HG02571 (cell line): ENCODE results near the gene SLCO2A1.

Source experiments
- ATAC-seq: cut with Tn5 transposase; IDR thresholded peaks from one replicate; pipeline ENCODE4 v1.9.1; 2021; ENCODE audit warnings: mild to moderate bottlenecking, moderate library complexity; ENCODE audit not compliant: unreplicated experiment

SLCO2A1 gene

GRCh38 chr3:133956353-133956752 lies 73.4 kb downstream of the SLCO2A1 start:
- no peak for ATAC-seq

DNA sequence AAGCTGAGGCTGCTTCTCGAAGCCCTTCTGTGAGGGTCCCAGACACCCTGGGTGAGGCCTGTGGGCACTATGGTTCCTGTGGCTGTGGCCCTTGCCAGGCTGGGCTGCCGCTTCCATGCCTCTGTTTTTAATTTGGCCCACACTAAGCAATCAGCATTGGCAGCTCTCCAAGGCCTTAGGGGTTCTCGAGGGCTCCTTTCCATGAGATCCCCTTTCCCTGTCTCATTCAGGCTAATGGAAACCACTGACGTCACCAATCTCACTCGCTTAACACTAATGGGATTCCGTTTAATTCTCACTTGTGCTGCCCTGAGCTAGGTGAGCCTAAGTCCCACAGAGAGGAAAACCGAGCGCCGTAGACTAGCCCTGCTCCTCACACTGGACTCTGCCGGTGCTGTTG lies 73.8 kb downstream of the SLCO2A1 start:
- no peak for ATAC-seq

GRCh38 chr3:133954717-133955360 lies 74.9 kb downstream of the SLCO2A1 start:
- ATAC-seq = no peak

- no peak for ATAC-seq
Measured at GRCh38 chr3:133953297-133953696, 76.4 kb downstream of the SLCO2A1 start.

DNA sequence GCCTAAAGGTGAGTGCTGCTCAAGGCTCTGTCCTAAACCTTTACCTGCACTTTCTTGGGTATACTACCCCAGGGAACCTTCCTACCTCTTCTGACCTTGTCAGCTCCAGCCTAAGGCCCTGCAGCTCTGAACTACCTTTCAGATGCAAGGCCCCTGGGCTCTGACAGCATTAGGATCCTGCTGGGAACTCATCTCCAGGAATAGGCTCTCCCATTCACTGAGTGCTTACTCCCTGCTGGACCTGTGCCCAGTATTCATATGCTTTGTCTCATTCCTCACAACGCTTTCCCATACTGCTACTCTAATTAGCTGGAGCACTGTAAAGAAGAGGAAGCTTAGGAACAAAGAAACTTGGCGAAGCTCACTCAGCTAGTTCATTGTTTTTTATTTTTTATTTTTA lies 80.3 kb downstream of the SLCO2A1 start:
- ATAC-seq = no peak

- ATAC-seq = no peak
Measured at GRCh38 chr3:133948996-133949395, 80.7 kb downstream of the SLCO2A1 start.

- no peak for ATAC-seq
Measured at GRCh38 chr3:133948131-133948810, 81.5 kb downstream of the SLCO2A1 start.

DNA sequence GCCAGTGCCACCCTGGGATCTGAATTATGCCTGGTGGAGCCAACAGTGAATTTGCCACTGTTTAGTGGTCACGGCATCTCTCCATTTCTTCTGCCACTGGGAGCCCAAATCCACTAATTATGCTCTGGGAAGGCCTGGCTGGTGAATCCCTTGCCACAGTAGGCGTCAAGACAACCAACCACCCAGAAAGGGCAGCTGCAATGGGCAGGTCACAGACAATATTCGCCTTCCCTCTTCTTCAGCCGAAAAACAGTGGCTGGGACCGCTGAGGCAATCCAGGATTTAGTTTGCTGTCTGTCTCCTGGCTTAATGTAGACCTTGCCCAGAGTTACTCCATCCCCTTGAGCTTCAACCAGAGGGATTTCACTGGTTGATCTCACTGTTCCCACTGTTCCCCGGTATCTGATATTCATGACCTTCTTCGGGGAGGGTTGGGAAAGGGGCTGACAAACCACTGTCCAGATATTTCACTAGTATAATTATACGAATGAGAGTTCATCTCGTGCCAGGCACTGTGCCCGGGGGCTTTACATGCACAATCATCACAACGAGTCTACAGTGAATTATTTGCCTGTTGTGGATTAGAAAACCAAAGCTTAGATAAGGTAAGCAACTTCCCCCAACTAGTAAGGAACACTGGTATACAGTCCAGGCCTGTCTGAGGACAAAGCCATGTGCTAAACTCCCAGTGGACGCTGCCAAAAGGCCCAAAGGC lies 84.2 kb downstream of the SLCO2A1 start:
- no peak for ATAC-seq

DNA sequence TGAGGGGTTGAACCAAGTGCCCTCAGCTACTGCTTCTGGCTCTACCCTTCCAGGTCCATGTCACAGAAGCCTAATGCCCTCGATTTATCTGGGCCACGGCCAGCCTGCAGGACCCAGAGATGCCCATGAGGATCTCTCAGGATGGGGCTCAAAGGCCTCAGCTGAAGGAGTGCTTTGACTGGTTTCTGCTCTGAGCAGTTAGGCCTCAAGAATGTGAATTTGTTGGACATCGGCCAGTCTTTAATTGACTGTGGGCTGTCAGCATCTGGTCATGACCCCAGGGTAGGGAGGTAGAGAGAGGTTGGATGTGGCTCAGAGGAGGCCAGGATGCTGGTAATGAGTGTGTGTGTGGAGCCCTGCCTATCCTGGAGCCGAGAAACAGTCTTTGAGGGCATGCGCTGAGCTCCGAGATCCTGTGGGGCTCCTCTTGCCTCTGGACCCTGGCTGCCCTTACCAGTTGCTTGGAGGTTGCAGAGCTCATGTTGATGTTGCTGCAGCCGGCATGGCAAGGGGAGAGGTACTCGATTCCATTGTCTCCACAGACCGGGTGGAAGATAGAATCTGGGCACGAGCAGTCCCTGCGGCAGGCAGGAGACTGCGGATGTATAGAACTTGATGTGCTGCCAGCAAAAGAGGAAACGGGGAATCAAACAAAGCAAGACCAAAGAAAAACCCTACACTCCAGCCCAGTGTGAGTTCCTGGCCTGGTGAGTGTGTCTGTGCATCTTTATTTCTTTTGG lies 84.9 kb downstream of the SLCO2A1 start:
- ATAC-seq = no peak

GRCh38 chr3:133944181-133944580 lies 85.5 kb downstream of the SLCO2A1 start:
- no peak for ATAC-seq

DNA sequence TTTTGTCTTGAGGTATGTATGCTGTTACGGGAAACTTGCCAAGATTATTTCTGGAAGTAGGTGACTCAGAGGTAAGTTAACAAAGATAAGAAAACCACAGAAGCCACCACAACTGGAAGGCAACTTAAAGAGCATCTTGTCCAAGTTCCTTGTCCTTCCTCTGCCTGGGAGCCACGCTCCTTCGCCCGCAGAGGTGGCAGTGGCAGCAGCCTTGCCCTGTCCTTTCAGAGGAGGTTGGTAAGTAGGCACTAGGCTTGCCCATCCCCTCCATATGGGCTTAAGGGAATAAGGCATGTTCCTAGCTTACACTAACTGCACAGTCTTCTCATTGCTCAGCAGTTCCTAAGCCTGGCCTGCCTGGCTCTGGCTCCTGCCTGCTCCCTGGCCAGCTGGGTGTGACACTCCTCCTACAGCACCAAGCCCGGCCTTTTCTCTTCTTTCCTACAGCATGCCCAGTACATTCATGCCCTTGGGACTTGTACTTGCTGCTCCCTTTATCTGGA lies 86.0 kb downstream of the SLCO2A1 start:
- no peak for ATAC-seq

DNA sequence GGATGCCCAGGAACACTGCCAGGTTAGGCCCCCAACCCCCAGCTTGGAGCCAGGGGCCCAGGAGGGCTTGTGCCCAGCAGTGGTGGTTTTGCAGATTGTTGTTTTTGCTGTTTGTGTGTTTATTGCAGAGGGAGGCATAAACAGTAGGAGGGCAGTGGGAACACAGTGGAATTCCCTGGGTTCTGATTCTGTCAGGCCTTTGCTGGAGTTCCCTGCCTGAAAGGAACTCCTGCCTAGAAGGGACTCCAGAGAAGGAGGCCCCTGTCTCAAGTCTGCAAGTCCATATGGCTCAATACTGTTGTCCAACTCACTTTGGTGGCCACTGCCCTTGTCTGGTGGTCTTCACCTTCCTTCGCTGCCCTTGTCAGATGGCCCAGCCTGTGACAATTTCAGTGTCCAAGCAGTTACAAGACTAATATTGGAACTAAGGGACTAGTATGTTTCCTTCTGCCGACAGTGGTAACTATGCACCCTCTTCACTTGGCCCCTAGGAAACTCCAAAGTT lies 86.6 kb downstream of the SLCO2A1 start:
- ATAC-seq = no peak

DNA sequence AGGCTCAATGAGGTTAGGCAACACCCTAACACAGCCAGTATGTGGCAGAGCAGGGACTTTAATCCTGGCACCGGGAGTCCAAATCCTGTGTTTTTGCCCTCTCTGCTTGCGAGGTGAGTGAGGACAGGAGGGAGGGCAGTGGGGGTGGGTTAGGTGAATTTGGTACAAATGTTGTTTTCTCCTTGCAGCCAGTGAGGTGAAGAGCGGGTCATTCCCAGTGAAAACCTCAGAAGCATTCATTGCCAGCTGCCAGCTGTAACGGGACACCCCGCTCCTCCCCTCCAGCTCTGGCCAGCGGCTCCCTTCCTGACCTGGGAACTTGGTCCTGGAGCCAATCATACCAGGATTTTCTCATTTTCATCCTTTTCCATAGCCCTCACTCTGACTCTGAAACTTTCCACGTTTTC lies 88.3 kb downstream of the SLCO2A1 start:
- no peak for ATAC-seq

GRCh38 chr3:133940536-133940935 lies 89.2 kb downstream of the SLCO2A1 start:
- ATAC-seq = no peak

- no peak for ATAC-seq
Measured at GRCh38 chr3:133939463-133939835, 90.3 kb downstream of the SLCO2A1 start.

DNA sequence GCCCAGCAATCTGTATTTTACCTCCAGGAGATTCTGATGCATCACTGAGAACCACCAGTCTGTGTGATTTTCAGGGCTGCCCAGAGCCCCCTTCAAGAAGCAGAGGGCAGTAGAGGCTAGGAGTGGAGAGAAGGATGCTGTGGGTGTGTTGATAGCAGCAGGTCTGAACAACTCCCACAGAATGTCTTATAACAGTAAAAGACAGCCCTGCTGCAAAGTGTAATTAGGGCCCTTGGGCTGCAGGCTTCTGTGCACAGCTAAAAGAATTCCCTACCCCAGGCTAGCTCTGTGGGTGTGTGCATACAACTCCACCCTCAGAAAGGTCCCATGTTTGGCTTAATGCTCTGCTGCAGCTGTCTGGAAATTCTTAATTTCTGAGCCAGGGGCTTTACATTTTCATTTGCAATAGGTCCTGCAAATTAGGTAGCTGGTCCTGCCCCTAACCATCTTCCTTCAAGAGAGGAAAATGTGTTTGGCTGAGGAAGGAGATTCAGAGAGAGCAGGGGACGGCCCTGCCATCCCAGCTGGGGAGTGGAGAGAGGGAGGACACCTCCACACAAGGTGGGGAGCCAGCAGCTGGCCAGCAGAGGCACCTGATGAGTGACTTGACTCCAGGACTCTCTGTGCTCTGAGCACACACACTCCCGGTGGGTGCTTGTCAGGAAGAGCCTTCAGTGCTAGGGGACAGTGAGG lies 90.8 kb downstream of the SLCO2A1 start:
- ATAC-seq = no peak

GRCh38 chr3:133937756-133938601 lies 91.7 kb downstream of the SLCO2A1 start:
- ATAC-seq = no peak

DNA sequence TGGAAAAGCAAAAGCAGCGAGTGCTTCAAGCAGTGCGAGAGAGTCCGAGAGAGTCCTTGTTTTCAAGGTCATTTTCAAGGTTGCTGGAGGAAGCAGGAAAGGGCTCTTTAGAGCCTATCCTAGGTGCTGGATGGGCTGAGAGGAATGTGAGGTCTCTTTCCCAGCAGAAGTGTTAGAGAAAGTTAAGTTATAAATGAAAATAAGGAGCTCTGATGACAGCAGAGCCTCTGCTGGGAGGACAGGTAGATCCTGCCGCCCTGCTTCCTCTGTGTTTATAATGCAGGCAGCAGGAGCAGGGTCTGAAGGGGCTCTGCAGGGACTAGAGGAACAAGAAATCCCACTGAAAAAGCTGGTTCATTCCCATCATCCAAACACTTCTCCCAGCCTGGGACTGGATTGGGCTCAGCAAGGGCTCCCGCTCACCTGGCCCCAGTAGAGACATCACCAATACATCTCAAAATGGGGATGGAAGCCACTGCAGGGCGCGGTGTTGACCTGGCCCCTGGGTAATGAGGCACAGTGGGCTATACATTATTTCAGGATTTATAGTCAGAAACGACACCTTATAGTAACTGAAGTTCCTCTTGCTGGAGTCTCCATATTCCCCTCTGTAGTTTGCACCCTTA lies 92.6 kb downstream of the SLCO2A1 start:
- ATAC-seq = no peak
